Inflammatory macrophage (primary cell): Measurements from ENCODE around the gene UNC5CL.
A peak's percentile ranks its signal among the peaks of the same experiment; 100 is the strongest.

Source experiments
- DNase-seq, 2 donors: peaks; one replicate each; pipeline ENCODE4 v3.0.0-alpha.2; 2020 to 2022

UNC5CL gene

GRCh38 chr6:41000248-41000647 lies 38.8 kb downstream of the UNC5CL start:
- no peak for DNase-seq

- DNase-seq = peak; percentile 80 to 91
Measured at GRCh38 chr6:40999569-40999968, 39.5 kb downstream of the UNC5CL start.

- DNase-seq = no peak
Measured at GRCh38 chr6:40998661-40999060, 40.4 kb downstream of the UNC5CL start.

- DNase-seq = no peak
Measured at GRCh38 chr6:40997234-40997957, 41.6 kb downstream of the UNC5CL start.

- DNase-seq = no peak
Measured at GRCh38 chr6:40996591-40997233, 42.3 kb downstream of the UNC5CL start.

GRCh38 chr6:40992746-40993145 lies 46.3 kb downstream of the UNC5CL start:
- DNase-seq = no peak

GRCh38 chr6:40990301-40990700 lies 48.7 kb downstream of the UNC5CL start:
- DNase-seq = no peak

GRCh38 chr6:40989204-40990169 lies 49.5 kb downstream of the UNC5CL start:
- no peak for DNase-seq

- DNase-seq = peak; percentile 11 to 15
Measured at GRCh38 chr6:40988634-40989033, 50.4 kb downstream of the UNC5CL start.

GRCh38 chr6:40986921-40987819 lies 51.9 kb downstream of the UNC5CL start:
- no peak for DNase-seq

- DNase-seq = no peak
Measured at GRCh38 chr6:40986364-40986763, 52.7 kb downstream of the UNC5CL start.

GRCh38 chr6:40983752-40984151 lies 55.3 kb downstream of the UNC5CL start:
- DNase-seq = no peak

- no peak for DNase-seq
Measured at GRCh38 chr6:40982917-40983316, 56.1 kb downstream of the UNC5CL start.

- DNase-seq = no peak
Measured at GRCh38 chr6:40978687-40979289, 60.2 kb downstream of the UNC5CL start.

GRCh38 chr6:40977695-40978094 lies 61.3 kb downstream of the UNC5CL start:
- no peak for DNase-seq

GRCh38 chr6:40977085-40977484 lies 61.9 kb downstream of the UNC5CL start:
- DNase-seq = no peak
